HepG2 (cell line): ENCODE data around the gene RELL1. TPM values are rescaled to one million over a fixed set of nuclear protein-coding genes. Genes with fewer than 3 reads are reported as not detected.

Source experiments
- REXO4 ChIP-seq: sonication (generic); formaldehyde crosslinking; IDR thresholded peaks from 2 replicates; pipeline ENCODE4 v1.8.0; 2022; ENCODE audit warnings: missing genetic modification reagents, mild to moderate bottlenecking, borderline replicate concordance
- polyA plus RNA-seq, 8 experiments: library from polyadenylated mRNA; depleted of rRNA in 3 of 8; stranded (reverse) in 7 of 8; unstranded in 1 of 8; fragments of >200 nt; fragmentation: Illumina TruSeq in 4 of 8; extraction: Trizol in 4 of 8; gene quantifications; 2 replicates each; pipeline versions ENCODE4 v1.2.1 to v1.2.3, GENCODE V29; 2011 to 2016; ENCODE audit warnings: low read depth in 4 of 8, missing spikeins in 1 of 8, mixed read lengths in 1 of 8; ENCODE audit not compliant: insufficient read depth in 1 of 8
- total RNA-seq, 5 experiments: library from RNA; depleted of rRNA; stranded (reverse); fragments of >200 nt; fragmentation: Illumina TruSeq; extraction: Trizol; gene quantifications; 2 replicates each; pipeline ENCODE4 v1.2.3, GENCODE V29; 2016; ENCODE audit warnings: low read depth in 1 of 5
- TF ChIP-seq, protein P1 (sequence below): sonication (generic); formaldehyde crosslinking; IDR thresholded peaks from 2 replicates; pipeline ENCODE4 v1.5.0; 2020; ENCODE audit warnings: mild to moderate bottlenecking, missing genetic modification reagents, borderline replicate concordance
- TF ChIP-seq, protein P2 (sequence below): sonication (generic); formaldehyde crosslinking; IDR thresholded peaks from 2 replicates; pipeline ENCODE4 v1.5.1; 2020; ENCODE audit warnings: missing genetic modification reagents, mild to moderate bottlenecking, borderline replicate concordance

Gene RELL1
- total and polyA plus RNA-seq, 2 of the 13 experiments (the other 11 are each of a cell fraction or from before 2014, with no cell fraction given) = 8.4 to 58.4 TPM

DNA sequence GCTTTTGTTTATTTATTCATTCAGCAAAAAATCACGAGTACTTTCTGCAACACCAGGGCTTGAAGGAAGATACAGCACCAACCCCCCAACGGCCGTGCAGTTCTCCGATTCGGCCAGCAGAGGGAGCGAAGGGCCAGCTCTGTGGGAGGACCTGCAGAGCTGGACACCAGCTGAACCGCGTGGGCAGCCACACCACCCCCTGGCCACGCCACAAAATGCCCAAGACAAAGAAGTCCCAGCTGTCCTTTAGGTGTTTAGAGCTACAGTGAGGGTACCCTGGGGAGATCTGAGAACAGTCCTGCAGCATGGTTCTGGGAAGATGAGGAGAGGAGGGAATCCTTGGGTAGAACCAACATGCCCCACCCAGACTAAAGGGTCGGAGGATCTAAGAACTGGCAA is 83.1 kb downstream of the RELL1 start (continued):
- TF ChIP-seq, protein P1, sequence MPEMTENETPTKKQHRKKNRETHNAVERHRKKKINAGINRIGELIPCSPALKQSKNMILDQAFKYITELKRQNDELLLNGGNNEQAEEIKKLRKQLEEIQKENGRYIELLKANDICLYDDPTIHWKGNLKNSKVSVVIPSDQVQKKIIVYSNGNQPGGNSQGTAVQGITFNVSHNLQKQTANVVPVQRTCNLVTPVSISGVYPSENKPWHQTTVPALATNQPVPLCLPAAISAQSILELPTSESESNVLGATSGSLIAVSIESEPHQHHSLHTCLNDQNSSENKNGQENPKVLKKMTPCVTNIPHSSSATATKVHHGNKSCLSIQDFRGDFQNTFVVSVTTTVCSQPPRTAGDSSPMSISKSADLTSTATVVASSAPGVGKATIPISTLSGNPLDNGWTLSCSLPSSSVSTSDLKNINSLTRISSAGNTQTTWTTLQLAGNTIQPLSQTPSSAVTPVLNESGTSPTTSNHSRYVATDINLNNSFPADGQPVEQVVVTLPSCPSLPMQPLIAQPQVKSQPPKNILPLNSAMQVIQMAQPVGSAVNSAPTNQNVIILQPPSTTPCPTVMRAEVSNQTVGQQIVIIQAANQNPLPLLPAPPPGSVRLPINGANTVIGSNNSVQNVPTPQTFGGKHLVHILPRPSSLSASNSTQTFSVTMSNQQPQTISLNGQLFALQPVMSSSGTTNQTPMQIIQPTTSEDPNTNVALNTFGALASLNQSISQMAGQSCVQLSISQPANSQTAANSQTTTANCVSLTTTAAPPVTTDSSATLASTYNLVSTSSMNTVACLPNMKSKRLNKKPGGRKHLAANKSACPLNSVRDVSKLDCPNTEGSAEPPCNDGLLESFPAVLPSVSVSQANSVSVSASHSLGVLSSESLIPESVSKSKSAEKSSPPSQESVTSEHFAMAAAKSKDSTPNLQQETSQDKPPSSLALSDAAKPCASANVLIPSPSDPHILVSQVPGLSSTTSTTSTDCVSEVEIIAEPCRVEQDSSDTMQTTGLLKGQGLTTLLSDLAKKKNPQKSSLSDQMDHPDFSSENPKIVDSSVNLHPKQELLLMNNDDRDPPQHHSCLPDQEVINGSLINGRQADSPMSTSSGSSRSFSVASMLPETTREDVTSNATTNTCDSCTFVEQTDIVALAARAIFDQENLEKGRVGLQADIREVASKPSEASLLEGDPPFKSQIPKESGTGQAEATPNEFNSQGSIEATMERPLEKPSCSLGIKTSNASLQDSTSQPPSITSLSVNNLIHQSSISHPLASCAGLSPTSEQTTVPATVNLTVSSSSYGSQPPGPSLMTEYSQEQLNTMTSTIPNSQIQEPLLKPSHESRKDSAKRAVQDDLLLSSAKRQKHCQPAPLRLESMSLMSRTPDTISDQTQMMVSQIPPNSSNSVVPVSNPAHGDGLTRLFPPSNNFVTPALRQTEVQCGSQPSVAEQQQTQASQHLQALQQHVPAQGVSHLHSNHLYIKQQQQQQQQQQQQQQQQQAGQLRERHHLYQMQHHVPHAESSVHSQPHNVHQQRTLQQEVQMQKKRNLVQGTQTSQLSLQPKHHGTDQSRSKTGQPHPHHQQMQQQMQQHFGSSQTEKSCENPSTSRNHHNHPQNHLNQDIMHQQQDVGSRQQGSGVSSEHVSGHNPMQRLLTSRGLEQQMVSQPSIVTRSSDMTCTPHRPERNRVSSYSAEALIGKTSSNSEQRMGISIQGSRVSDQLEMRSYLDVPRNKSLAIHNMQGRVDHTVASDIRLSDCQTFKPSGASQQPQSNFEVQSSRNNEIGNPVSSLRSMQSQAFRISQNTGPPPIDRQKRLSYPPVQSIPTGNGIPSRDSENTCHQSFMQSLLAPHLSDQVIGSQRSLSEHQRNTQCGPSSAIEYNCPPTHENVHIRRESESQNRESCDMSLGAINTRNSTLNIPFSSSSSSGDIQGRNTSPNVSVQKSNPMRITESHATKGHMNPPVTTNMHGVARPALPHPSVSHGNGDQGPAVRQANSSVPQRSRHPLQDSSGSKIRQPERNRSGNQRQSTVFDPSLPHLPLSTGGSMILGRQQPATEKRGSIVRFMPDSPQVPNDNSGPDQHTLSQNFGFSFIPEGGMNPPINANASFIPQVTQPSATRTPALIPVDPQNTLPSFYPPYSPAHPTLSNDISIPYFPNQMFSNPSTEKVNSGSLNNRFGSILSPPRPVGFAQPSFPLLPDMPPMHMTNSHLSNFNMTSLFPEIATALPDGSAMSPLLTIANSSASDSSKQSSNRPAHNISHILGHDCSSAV (CRISPR knock-in tag) = no peak
- TF ChIP-seq, protein P2, sequence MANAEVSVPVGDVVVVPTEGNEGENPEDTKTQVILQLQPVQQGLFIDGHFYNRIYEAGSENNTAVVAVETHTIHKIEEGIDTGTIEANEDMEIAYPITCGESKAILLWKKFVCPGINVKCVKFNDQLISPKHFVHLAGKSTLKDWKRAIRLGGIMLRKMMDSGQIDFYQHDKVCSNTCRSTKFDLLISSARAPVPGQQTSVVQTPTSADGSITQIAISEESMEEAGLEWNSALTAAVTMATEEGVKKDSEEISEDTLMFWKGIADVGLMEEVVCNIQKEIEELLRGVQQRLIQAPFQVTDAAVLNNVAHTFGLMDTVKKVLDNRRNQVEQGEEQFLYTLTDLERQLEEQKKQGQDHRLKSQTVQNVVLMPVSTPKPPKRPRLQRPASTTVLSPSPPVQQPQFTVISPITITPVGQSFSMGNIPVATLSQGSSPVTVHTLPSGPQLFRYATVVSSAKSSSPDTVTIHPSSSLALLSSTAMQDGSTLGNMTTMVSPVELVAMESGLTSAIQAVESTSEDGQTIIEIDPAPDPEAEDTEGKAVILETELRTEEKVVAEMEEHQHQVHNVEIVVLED = 0 out of 2 replicates have a peak, but pooled peaks have one; percentile 29
- TF ChIP-seq REXO4 = no peak
